PFSK-1 (cell line): Measurements from ENCODE around the gene CFAP20.

ENCODE experiments used
- FOXP2 ChIP-seq: optimal IDR thresholded peaks from 2 replicates; pipeline ENCODE3; 2011; ENCODE audit warnings: borderline replicate concordance, control low read depth, inconsistent platforms; ENCODE audit not compliant: insufficient read depth; ENCODE audit errors: extremely low read length, extremely low read depth
- POLR2AphosphoS5 ChIP-seq: IDR thresholded peaks from 2 replicates; pipeline ENCODE4 v1.6.1; 2012; ENCODE audit warnings: low read depth, mild to moderate bottlenecking, control low read depth, low read length, moderate library complexity
- SIN3A ChIP-seq: IDR thresholded peaks from 2 replicates; pipeline ENCODE4 v1.6.1; 2012; ENCODE audit warnings: mild to moderate bottlenecking, low read length, moderate library complexity, borderline replicate concordance; ENCODE audit not compliant: insufficient read depth
- TAF1 ChIP-seq: IDR thresholded peaks from 2 replicates; pipeline ENCODE4 v1.6.1; 2012; ENCODE audit warnings: low read length, control low read depth, borderline replicate concordance; ENCODE audit not compliant: insufficient read depth
- TF ChIP-seq, protein P1 (sequence below), 2 experiments: IDR thresholded peaks; 2 replicates each; pipeline versions ENCODE4 v1.6.1 to v1.8.0; 2011 to 2012; ENCODE audit warnings: low read depth in 2 of 2, low read length in 2 of 2, control low read depth in 1 of 2, inconsistent platforms in 1 of 2, mild to moderate bottlenecking in 1 of 2, moderate library complexity in 1 of 2; ENCODE audit not compliant: insufficient read depth in 1 of 2

CFAP20 gene

DNA sequence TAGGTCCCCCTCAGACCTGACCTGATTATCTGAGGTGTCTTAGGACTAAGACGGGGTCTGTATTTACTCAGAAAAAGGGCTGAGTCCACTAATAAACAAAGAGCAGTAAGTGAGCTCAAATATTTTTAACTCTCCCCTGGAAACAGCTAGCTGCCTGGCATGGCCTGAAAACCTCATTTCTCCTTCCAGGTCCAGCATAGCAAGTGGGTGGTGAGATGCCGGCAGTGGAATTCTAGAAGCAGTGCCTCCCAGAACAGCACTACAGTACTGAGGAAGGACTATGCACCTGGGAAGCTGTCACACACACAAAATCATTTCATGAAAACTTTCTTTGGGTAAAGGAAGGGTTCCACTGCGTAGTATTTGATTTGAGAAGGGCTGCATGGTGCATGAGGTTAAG, 29.5 kb upstream of the CFAP20 start:
- TF ChIP-seq, protein P1, sequence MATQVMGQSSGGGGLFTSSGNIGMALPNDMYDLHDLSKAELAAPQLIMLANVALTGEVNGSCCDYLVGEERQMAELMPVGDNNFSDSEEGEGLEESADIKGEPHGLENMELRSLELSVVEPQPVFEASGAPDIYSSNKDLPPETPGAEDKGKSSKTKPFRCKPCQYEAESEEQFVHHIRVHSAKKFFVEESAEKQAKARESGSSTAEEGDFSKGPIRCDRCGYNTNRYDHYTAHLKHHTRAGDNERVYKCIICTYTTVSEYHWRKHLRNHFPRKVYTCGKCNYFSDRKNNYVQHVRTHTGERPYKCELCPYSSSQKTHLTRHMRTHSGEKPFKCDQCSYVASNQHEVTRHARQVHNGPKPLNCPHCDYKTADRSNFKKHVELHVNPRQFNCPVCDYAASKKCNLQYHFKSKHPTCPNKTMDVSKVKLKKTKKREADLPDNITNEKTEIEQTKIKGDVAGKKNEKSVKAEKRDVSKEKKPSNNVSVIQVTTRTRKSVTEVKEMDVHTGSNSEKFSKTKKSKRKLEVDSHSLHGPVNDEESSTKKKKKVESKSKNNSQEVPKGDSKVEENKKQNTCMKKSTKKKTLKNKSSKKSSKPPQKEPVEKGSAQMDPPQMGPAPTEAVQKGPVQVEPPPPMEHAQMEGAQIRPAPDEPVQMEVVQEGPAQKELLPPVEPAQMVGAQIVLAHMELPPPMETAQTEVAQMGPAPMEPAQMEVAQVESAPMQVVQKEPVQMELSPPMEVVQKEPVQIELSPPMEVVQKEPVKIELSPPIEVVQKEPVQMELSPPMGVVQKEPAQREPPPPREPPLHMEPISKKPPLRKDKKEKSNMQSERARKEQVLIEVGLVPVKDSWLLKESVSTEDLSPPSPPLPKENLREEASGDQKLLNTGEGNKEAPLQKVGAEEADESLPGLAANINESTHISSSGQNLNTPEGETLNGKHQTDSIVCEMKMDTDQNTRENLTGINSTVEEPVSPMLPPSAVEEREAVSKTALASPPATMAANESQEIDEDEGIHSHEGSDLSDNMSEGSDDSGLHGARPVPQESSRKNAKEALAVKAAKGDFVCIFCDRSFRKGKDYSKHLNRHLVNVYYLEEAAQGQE (IDR thresholded peaks at IDR 0.05; ENCODE audit: insufficient read depth in 1 of 2, low read depth in 2 of 2, low read length in 2 of 2) = no peak
- no peak for TF ChIP-seq FOXP2
- TF ChIP-seq POLR2AphosphoS5 = no peak
- TF ChIP-seq SIN3A = no peak
- TF ChIP-seq TAF1 = no peak

DNA sequence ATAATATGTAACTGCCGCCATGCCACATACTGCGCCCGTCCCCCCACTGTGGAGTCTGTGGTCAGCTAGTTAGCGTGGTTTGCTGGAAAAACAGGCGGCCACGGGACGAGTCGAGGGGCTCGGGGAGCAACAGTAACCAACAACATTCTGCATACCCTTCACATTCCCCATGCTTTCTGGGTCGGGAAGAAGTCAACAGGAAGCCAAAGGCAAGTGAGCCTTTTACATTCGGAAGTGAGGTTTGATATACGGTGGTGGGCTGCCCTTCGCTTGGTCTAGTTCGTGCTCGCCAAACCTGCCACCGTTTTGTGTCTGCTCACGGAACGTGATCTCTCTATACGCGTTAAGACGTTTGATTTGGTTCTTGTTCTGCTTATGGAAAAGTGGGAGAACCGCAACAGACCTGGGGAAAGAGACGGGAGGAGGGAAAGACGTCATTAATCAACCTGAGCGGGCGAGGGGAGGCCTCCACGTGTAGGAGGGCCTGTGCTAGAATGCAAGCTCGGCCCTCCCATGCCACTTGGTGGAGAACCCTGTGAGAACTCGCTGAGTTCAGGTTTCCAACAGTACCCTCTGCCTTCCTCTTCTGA, 28.9 kb upstream of the CFAP20 start:
- TF ChIP-seq, protein P1 (IDR thresholded peaks at IDR 0.05; ENCODE audit: insufficient read depth in 1 of 2, low read depth in 2 of 2, low read length in 2 of 2) = no peak
- TF ChIP-seq SIN3A (no peak), POLR2AphosphoS5 (no peak), TAF1 (no peak), FOXP2 (no peak)

DNA sequence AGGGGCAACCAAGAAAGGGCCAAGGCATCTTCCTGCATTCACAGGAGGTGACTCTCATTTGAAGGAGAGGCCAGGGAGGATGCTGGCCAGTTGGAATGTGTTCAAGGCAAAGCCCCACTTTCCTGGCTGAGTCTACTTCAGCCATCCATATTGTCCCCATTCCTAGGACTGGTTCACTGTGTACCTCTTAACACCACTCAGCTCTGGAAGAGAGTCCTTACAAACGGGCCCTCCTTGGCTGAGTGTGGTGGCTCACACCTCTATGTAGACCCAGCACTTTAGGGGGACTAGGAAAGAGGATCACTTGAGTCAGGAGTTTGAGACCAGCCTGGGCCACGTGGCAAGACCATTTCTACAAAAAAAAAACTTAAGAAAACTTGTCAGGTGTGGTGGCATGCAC, 28.1 kb upstream of the CFAP20 start:
- TF ChIP-seq, protein P1 (IDR thresholded peaks at IDR 0.05; ENCODE audit: insufficient read depth in 1 of 2, low read depth in 2 of 2, low read length in 2 of 2) = no peak
- TF ChIP-seq POLR2AphosphoS5 (no peak), TAF1 (no peak), FOXP2 (no peak)

DNA sequence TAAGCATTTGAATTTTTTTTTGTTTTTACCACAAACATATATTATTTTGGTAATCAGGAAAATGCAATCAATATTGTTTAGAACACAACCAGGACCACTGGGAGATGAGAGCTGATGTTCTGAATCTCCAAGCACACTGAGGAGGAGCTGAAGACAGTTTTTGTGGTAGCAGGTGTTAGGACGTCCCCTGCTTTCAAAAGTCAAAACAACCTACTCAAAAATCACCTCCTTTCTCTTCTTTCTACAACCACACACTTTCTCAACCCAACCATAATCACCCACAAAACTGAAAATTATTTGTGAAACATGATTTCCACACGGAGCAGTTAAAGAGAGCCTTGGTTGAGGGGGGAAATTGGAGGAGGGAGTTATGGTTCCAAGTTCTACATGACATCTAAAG, 26.7 kb upstream of the CFAP20 start:
- TF ChIP-seq FOXP2 = no peak
- TF ChIP-seq, protein P1 (IDR thresholded peaks at IDR 0.05; ENCODE audit: insufficient read depth in 1 of 2, low read depth in 2 of 2, low read length in 2 of 2) = no peak
- no peak for TF ChIP-seq POLR2AphosphoS5
- no peak for TF ChIP-seq SIN3A
- no peak for TF ChIP-seq TAF1

DNA sequence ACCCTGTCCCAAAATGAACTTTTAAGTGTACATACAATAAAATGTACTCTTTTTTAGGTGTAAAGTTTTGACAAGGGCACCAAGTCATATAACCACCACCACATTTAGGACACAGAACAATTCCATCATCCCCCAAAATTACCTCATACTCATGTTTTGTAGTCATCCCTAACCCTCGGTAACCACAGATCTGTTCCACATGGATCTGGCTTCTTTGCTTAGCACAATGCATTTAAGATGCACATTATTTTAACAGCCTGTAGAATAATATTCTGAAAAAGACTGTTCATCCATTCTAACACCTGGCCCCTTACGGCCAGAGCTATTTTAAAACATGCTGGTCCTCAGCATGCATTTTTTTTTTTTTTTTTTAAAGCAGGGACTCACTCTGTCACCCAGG, 25.2 kb upstream of the CFAP20 start:
- TF ChIP-seq FOXP2 = no peak
- no peak for TF ChIP-seq TAF1
- no peak for TF ChIP-seq SIN3A
- TF ChIP-seq, protein P1 (IDR thresholded peaks at IDR 0.05; ENCODE audit: insufficient read depth in 1 of 2, low read depth in 2 of 2, low read length in 2 of 2) = no peak
